ENCODE measurements around the gene ADCY5.

ADCY5 gene

DNA sequence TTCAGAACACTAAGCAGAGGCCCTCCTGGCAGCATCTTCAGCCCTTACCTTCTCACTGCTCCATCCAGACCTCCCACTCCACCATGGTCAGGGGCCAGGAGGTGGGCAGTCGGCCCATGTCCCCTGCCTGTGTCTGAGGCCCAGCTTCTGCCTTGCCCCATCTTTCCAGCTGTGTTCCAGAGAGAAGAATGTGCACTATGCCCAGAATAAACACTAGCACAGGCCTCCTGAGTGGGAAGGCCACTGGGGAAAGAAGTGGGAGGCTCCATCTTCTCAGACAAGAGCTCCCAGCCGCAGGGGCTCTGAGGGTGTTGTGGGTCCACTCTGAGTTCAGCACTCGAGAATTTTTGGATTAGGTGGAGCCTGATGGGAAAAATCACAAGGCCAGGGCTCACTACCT is 44.5 kb downstream of the ADCY5 start:
- no peak for DNase-seq

DNA sequence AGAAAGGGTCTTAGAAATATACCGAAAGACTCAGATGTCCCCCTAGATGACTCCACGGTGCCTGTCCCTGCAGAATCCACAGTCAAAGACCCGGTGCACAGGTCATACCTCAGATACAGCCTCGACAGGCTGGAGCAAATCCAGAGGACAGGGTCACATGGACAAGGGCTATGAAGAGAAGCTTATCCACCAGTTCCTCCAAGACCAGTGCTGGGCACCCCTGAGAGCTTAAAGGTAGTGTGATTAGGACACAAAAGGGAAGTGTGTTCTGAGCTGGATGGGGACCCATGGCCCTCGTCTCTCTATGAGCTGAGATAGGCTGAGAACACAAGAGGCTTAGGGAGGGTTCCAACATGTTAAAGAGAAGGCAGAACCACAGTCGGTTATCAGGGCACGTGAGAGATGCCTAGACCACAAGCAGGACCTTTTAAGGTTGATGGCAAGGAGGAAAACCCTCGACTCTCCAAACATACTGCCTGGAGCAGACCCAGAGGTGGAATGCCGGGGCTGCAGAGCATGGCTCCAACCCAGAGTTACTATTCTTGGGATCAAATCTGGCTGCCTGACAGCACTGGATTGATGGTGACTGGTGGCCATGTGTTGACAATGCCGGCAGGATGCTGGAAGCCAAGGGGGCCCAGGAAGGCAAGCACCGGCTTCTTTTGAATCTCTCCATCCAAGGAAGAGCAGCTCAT is 46.9 kb downstream of the ADCY5 start:
- no peak for DNase-seq

DNA sequence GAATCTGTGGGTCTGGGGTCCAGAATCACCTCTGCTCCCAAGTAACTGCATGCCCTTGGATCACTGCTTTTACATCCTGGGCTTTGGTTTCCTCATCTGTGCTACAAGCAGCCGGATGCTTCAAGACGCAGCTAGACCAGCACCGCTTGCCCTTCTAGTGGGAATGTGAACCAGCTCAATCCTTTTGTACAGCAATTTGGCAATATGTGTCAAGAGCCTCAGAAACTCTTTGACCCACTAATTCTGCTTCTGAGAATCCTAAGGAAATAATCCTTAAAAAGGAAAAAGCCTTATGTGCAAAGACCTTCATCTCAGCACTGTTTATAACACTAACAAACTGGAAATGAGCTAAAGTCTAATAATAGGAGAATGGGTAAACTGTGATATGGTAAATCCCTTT is 48.7 kb downstream of the ADCY5 start:
- no peak for DNase-seq

DNA sequence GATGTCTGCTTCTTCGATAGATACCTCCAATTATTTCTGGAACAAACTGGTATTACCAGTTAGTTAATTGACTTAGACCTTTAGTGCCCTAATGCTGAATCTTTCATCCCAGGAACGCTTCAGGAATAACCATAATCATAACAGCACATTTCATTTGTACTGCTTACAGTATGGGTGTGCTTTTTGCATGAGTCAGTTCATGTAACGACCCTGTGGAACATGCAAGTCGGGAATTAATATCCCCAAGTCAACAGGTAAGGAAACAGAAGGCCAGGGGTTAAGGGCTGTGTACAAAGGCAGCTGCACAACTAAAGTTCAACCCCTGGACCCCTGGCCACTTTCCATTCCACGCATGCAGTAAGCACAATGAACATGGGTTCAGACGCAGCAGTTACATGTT is 49.2 kb downstream of the ADCY5 start:
- no peak for DNase-seq

DNA sequence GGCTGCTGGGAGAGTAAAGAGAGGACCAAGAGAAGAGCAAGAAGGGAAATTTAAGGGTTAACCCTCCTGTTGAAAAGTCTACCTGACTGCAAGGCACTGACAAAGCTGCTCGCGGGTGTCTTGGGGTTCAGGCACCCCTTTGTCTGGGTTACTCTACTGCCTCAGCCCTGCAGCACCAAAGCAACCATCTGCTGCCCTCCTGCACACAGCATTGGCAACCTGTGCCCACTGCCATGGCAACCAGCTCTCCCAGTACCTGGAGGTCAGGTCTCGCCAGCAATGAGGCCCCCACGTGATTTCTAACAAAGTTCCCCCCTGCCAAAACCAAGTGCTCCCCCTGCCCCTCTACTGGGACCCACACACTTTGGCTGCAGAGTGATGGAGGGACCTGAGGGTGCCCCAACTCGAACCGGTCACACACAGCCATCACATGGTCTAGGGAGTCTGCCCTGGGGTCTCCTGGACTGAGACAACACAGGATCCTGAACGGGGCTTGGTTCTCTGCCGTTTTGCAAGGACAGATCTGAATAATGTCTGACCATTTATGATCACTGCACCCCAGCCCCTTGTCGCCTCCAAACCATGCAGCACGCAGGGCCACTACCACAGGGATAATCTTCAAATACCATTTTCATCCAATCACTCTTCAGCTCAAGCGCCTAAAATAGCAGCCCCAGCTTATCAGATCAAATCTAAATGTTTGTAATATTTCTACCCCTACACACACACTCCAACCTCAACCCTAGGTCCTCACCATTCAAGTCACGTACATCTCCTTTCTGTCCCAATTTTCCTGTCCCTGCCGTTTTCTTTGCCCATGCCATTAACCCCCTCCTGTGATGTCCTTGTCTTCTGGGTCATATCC is 50.7 kb downstream of the ADCY5 start:
- no peak for DNase-seq

DNA sequence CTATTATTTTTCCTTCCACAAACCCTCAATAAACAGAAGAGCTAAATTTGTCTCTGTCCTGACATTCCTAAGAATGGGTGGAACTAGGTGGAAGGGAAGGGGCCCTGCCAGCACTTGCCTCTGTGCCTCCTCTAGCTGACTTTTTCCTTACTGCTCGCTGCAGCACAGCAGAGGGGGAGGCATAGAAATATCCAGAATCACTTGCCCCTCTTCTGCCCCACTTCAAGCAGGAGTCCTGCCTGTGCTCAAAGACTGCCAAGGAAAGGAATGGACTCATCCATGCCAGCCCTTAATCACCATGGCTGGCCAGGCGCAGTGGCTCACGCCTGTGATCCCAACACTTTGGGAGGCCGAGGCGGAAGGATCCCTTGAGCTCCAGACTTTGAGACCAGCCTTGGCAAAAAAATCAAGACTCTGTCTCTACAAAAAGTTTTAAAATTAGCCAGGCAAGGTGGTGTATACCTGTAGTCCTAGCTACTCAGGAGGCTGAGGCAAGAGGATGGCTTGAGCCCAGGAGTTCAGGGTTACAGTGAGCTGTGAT is 51.8 kb downstream of the ADCY5 start:
- no peak for DNase-seq

DNA sequence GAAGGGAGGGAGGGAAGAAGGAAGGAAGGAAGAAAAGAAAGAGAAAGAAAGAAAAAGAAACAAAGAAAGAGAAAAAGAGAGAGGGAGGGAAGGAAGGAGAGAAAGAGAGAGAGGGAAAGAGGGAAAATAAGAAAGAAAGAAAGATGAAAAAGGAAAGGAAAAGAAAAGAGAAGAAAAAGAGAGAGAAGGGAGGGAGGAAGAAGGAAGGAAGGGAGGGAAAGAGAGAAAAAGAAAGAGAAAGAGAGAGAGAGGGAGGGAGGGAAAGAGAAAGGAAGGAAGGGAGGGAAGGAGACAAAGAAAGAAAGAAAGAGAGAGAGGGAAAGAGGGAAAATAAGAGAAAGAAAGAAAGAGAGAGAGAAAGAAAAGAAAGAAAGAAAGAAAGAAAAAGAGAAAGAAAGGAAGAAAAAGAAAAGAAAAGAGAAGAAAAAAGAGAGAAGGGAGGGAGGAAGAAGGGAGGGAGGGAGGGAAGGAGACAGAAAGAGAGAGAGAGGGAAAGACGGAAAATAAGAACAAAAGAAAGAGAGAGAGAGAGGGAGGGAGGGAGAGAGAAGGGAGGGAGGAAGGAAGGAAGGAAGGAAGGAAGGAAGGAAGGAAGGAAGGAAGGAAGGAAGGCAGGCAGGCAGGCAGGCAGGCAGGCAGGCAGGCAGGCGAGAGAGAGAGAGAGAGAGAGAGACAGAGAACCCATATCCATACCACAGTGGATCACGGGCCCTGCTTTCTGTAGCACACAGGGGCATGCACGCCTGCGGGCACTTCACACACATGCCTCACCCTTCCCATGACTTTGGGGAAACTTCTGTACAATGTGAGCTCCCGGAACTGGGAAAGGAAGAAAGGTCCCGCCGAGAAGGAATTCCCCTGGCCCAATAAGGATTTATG is 52.5 kb downstream of the ADCY5 start:
- DNase-seq = no peak

DNA sequence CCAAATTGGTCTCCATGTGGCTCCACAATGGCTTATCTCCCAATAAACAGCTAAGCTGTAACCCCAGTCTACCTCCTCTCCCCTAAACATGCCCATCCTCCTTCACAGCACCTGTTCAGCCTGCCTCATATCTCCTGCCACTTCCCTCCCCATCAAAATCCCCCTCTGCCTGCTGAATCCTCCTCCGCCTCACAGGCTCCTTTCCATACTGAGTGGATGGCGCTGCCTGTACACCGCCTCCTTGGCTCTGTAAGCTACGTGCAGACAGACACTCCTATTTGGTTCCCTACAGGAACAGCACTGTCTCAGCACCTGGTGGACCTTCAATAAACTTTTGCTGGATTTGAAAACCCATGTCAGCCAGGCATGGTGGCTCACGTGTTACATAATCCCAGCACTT is 53.7 kb downstream of the ADCY5 start:
- no peak for DNase-seq

DNA sequence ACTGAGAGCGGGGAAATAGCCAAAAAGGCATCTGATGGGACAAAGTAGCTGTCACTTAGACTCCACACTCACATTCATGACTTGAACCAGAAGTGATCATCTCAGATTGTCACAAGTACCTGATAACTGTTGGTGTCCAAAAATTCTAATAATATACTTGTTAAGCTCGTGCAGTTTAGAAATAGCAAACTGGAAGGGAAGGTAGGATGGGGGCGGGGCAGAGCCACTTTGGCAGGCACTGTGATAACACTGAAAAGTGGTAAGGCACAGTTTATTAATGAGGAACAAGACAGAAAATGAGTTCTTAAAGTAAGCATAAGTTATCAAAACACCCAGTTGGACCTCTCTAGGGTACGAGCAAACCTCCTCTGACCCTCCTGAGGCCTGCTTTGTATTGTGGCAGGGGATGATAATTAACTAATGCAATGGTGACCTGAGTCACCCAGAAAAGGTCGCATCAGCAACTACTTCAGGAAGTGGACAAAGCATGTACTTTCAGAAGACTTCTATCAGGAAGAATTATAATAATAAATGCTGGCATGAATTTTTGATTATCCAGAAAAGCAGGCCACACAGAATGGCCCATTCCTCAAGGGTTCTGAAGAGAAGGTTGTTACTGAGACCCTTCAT is 54.4 kb downstream of the ADCY5 start:
- DNase-seq = no peak

DNA sequence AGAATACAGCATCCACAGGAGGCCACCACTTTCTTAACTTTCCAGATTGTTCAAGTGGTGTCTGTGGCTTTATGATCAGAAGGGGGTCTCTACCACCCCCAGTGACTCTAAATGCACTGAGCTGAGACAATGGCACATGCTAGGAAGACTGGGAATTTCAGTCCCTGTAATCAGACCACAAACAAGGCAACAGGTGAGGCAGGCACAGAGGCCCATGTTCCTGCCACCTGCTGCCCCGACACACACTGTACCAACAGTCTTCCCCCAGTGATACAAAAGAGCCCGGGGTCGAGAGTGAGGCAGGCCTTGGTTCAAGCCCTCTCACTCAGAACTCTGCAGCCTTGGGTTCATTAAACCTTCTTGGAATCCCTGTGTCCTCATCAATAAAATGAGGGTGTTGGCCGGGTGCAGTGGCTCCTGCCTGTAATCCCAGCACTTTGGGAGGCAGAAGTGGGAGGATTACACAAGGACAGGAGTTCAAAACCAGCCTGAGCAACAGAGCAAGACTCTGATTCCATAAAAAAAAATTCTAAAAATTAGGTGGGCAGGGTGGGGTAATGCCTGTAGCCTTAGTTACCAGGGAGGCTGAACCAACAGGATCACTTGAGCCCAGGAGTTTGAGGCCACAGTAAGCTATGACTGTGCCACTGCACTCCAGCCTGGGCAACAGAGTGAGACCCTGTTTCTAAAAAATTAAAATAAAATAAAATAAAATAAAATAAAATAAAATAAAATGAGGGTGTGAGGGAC is 55.8 kb downstream of the ADCY5 start:
- no peak for DNase-seq

DNA sequence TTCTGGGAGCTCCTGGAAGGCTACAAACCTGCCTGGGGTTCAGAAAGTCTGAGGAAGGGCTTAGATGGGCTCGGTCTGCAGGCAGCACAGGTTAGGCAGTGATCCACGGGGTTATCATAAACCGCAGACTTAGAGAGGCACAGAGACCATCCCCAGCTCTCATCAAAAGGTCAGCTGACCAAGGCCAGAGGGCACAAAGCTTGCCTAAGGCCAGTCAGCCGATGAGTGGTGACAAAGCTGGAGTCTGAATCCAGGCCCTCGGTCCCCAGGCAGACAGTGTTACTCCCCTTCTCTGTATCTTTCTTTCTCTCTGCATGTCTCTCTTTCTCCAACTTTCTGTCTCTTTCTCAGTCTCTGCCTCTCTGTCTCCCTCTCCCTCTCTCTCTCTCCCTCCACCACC is 56.5 kb downstream of the ADCY5 start:
- no peak for DNase-seq

DNA sequence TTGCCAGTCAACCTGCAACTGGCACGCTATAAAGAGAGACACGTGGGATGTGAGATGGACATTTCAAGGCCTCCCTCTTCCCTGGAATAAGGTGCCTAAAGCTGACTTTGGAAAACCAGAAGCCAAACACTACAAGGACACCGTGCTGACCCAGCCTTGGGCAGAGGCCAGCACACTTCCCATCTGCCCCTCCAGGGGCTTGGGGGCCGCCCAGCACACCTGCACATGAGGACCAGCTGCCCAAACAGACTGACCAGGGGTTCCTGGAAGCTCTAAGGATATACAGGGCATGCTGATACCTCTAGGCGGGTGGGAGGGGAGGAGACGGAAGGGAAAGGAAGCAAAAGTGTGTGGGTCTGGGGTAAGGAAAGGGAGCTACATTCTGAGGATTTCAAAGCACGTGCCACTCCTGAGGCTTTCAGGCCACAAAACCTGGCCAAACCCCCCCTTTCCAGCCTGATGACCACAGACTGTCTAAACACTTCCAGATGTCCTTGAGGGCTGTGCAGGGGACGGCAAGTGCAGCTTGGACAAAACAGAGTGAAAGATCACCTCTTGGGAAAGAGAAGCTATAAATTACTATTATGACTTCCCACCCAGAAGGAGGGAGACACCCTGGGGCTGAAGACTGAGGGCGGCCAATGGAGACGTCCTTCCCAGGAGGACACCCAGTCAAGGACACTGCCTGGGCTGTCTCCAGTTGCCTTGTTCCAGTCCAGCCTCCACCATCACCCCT is 57.9 kb downstream of the ADCY5 start:
- DNase-seq = no peak

DNA sequence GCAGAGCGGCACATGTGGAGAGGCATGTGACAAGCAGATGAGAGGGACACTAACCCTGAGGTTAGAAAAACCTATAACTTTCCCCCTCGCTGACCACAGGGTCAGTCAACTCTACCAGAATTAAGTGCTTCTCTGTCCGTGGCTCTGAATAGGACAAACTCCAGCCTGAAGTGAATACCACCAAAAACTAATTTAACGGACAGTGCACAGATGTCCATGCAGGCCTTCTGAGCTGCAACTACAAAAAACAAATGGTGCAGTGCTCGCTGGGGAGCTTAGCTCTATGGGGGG is 59.3 kb downstream of the ADCY5 start:
- no peak for DNase-seq

DNA sequence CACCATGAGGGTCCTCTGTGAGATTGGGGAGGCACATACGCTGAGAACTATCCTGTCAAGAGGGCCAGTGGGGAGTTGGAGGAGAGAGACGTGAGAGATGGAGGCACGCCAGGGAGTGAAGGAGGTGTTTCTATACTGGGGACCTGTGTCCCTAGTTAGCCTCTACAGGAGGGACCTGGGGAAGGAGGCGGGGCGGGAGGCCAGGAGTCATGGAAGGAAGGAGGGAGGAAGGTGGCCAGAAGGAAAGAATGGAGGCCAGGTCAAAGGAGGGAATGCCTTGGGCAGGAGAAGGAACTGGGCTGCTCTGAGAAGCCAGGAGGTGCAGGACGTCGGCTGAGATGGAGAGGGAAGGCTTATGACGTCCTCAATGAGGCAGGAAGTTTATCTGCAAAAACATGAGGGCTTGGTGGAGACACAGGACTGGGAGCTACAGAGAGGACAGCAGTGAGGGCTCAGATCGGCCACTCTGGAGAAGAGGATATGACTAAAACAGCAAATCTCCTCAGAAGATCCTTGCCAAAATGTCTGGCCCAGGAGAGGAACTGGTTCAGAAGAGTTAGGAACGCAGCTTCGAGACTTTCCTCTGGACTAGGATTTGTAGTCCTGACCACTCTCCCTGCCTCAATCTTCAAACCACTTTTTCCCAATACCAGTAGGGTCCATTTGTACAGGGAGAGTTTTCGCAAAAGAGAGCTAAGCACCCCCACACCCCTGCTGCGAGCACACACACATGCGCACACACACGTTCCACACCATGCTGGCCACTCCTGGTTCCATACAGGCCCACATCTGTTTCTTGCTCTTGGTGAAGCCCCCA is 59.9 kb downstream of the ADCY5 start:
- no peak for DNase-seq

DNA sequence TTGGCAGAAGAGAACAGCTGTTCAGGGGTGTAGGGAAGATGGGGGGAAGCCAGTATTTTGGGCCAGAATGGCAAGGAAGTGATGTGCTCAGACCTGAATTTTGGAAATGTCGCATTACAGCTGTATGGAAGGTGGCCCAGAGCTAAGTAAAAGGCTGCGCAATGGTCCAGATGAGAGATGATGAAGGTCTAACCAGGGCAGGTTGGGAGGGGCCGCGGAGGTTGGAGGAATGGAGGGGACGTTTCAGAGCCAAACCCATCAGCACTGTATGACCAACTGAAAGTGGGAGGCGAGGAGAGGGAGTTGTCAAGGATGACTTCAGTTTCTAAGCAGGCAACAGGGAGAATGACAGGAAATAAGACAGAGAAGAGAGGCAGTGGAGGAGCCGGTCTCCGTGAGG is 60.8 kb downstream of the ADCY5 start:
- no peak for DNase-seq

DNA sequence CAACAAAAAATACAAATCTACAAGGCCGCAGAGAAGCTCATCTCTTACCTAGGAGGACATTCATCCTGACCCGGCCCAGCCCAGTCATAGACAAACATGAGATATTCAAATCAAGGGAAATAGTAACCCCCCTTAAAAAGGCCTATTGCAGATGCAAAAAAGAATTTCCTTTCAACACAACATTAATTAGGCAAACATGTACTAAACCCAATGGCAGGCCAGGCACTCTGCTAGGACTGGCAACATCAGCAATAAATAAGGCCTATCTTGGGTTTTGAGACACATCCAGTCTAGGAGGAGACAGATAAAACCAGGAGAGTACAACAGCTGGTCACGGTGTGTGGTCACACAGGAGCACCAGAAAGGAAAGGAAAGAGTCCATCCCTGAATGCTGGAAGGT is 61.4 kb downstream of the ADCY5 start:
- no peak for DNase-seq

DNA sequence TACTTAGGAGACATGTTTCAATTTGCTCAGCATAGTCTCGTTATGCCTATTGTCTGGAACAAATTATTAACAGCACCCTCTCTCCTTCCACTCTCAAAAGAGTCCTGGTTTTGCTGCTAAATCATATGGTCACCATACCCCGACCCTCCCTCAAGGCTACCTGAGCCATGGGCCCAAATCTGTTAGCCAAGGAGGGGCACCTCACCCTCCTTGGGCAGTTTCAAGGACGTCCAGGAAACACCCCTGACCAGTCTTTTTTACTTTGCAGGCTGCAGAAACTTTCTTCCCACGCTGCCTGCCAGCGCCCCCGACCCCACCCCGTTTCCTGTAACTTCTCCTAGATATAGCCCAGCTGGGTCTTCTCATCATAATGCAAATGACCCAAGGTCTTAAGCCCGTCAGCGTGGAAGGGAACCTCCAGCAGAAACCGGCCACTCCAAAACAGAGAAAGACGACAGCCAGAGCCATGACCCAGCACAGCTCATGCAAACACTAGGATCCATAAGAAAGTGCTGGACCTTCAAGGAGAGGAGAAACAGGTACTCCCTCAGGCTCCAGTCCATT is 62.3 kb downstream of the ADCY5 start:
- no peak for DNase-seq

DNA sequence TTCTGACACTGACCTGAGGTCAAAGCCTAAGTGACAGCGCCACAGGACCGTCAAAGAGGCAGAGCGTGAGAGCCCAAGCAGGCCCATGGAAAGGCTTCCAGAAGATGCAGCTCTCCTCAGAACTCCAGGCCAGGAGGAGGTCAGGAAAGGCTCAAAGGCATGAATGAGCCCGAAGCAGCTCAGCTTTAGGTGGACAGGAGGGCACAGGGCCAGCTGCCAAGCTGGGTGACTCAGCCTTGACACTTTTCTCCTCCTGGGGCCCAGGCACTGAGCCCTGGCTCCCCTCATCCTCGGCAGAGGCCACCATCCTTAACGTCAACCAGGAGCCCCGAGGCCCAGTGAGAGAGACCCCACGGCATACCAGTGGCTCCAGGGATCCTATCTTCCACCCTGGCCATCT is 62.9 kb downstream of the ADCY5 start:
- DNase-seq = no peak

DNA sequence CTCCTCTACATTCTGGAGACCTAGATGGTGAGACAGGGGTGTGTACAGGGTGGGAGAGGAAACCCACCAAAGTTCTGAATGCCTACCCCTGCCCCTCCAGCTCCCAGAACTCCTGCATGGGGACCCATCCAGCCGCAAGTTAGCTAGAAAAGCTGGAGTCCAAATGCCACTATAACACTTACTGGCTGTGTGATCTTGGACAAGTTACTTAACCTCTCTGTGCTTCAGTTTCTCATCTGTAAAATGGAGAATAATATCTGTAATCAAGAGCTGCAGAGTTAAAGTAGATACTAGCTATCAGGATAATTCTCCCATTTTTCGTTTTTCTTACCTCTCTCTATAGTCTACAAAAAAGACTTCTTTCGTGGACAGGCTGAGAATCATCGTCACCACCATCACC is 63.4 kb downstream of the ADCY5 start:
- no peak for DNase-seq

DNA sequence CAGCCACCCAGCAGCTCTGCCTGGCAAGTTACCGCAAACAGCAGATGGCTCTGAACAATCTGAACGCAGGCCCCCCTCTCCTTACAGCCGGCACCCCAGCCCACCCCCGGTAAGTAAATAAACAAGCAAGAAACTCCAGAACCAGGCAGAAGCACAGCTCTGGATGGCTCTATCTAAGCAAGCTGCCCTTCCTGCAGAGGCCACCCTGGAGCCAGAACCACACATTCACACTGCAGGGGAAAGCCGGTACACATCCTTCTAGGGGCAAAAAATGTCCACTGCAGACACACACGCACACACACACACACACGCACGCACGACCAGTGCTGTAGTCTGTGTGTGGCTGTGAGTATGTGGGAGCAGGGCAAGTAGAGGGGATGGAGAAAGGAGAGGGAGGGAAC is 63.9 kb downstream of the ADCY5 start:
- DNase-seq = no peak
